Ovary (tissue), 9 donors: ENCODE measurements around the gene DDX24. TPM values are rescaled to one million over a fixed set of nuclear protein-coding genes. Genes with fewer than 3 reads are reported as not detected.

Experiments used
- DNase-seq, 5 donors: peaks; one replicate each; pipeline ENCODE4 v3.0.0-alpha.2; 2019 to 2020
- H3K27ac ChIP-seq, 2 donors: fragments of 200-600 bp; one replicate each; pipeline versions ENCODE4 v1.5.1 to v1.8.0; 2019 to 2022
- H3K27me3 ChIP-seq: fragments of 200-600 bp; one replicate; pipeline ENCODE4 v1.8.0; 2022
- H3K36me3 ChIP-seq: fragments of 200-600 bp; sonication (generic); one replicate; pipeline ENCODE4 v1.5.1; 2019
- H3K4me1 ChIP-seq: one replicate; pipeline ENCODE4 v1.8.1; 2013; ENCODE audit warnings: mild to moderate bottlenecking, moderate library complexity; ENCODE audit not compliant: insufficient read depth
- H3K4me3 ChIP-seq: fragments of 200-600 bp; sonication (generic); one replicate; pipeline ENCODE4 v1.5.1; 2017
- H3K9me3 ChIP-seq, 2 donors: fragments of 200-600 bp in 1 of 2; sonication (generic) in 1 of 2; one replicate each; pipeline versions ENCODE4 v1.5.1 to v1.8.1; 2013 to 2019; ENCODE audit warnings: mild to moderate bottlenecking in 1 of 2, moderate library complexity in 1 of 2
- CTCF ChIP-seq, 3 donors: fragments of 450-650 bp in 2 of 3; fragments of 200-600 bp in 1 of 3; IDR thresholded peaks; one replicate each; pipeline versions ENCODE4 v1.5.1 to v1.8.0; 2016 to 2022; ENCODE audit warnings: antibody characterized with exemption in 3 of 3, mild to moderate bottlenecking in 1 of 3
- EP300 ChIP-seq: sonication (generic); formaldehyde crosslinking; IDR thresholded peaks from one replicate; pipeline ENCODE4 v1.6.1; 2017; ENCODE audit warnings: antibody characterized with exemption
- POLR2A ChIP-seq: fragments of 450-650 bp; IDR thresholded peaks from one replicate; pipeline ENCODE4 v1.6.1; 2017; ENCODE audit warnings: antibody characterized with exemption, mild to moderate bottlenecking, moderate library complexity
- WGBS, 3 donors: extraction: QIAGEN DNeasy Blood & Tissue Kit in 1 of 3; methylation state at CpG; one replicate each; pipeline versions ENCODE4 v1.1.5 to v1.1.7; 2013 to 2017; 5-methylcytosine and 5-hydroxymethylcytosine counted together
- intact Hi-C, 4 donors: fragments of 100-400 bp; cut with DNase I; formaldehyde crosslinking; loops; one replicate each; pipeline versions ENCODE4 v1.11.0 to v1.15.1; 2022 to 2023
- polyA plus RNA-seq, 2 donors: library from polyadenylated mRNA; stranded (reverse); fragments of 200-250 nt in 1 of 2; fragments of 350-450 nt in 1 of 2; fragmentation: Illumina TruSeq in 1 of 2; extraction: RNeasy Lipid Tissue Mini Kit (QIAGEN cat#74804) in 1 of 2; gene quantifications; one replicate each; pipeline ENCODE4 v1.2.3, GENCODE V29; 2013 to 2014
- total RNA-seq, 7 donors: library from RNA; depleted of rRNA in 2 of 7; stranded (reverse); fragments of >200 nt in 2 of 7; fragmentation: NEBNext Ultra II Directional in 3 of 7; extraction: Animal tissue kit (Norgen Biotek cat#: 25700) in 3 of 7; gene quantifications; one replicate each; pipeline versions ENCODE4 v1.1.0 to v1.2.4, GENCODE V29; 2016 to 2023
- donor health status: DM: no; HTN: no; CAD: no; lungs with moderate emphysema.
- donor health status: DM: no; HTN: no; CAD: no.
- donor health status: Bipolar disorder and iron deficiency.
- donor health status: DM: yes; HTN: yes; CAD: no.
- donor health status: DM: no; HTN: no; CAD: no.
- donor health status: DM: yes; HTN: yes; CAD: no.

DDX24 gene
- total and polyA plus RNA-seq, 9 donors = 98.8 to 521 (median 233) TPM

- WGBS, 3 donors = 84 to 94% (median 84%) methylated on average over 1 of the region's 1 CpG
- H3K36me3 ChIP-seq = no peaks in the 10 kb centered on the region
- no peak overlapping the region for H3K27ac ChIP-seq
- H3K4me3 ChIP-seq = no peak overlapping the region
- H3K9me3 ChIP-seq = no peaks in the 10 kb centered on the region
- TF ChIP-seq EP300 (no peak), CTCF (IDR thresholded peaks at IDR 0.05) (no peak), POLR2A (no peak)
- no peaks in the 10 kb centered on the region for H3K27me3 ChIP-seq
- no peak for DNase-seq
- no peaks in the 10 kb centered on the region for H3K4me1 ChIP-seq
- intact Hi-C loops = loop anchor here in 2 of 4 donors (5.0 kb wide), 2 partner anchors 75 to 85 kb away; partner anchors contain the start of gene IFI27L2 (in 1 of the 2)
Measured at GRCh38 chr14:94052199-94052598, 28.8 kb downstream of the DDX24 start.

DNA sequence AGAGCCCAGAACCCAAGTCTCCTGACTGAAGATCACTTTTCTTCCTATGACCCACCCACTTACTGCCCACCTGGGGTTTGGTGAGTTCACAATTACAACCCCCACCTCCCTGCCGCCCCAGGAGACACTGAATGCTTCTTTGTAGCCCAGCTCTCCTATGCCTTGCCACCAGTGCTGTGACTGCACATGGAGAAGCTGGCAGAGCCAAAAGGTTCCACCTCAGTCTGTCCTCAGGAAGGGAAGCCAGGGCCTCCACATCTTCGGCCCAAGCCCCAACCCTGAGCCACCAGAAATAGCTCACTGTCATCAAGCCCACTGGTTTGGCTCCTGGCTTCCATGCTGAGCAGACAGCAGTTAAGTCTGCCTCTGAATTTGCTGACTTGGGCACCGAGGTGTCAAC, 29.2 kb downstream of the DDX24 start:
- TF ChIP-seq EP300 = no peak
- no peak for TF ChIP-seq CTCF (IDR thresholded peaks at IDR 0.05)
- no peak for TF ChIP-seq POLR2A
- intact Hi-C loops = loop anchor here in 2 of 4 donors (5.0 kb wide), 2 partner anchors 76 to 86 kb away; partner anchors contain the start of gene IFI27L2 (in 1 of the 2)
- Histone ChIP-seq H3K4me3 (no peak overlapping the region), H3K9me3 (no peaks in the 10 kb centered on the region), H3K27me3 (no peaks in the 10 kb centered on the region), H3K4me1 (no peaks in the 10 kb centered on the region), H3K27ac (peak overlapping the region in 1 of 2 donors; percentile 10), H3K36me3 (no peaks in the 10 kb centered on the region)
- 59 to 68% (median 66%) methylated on average over 3 of the region's 3 CpGs for WGBS, 3 donors
- DNase-seq = peak in 1 of 5 donors; percentile 11

DNA sequence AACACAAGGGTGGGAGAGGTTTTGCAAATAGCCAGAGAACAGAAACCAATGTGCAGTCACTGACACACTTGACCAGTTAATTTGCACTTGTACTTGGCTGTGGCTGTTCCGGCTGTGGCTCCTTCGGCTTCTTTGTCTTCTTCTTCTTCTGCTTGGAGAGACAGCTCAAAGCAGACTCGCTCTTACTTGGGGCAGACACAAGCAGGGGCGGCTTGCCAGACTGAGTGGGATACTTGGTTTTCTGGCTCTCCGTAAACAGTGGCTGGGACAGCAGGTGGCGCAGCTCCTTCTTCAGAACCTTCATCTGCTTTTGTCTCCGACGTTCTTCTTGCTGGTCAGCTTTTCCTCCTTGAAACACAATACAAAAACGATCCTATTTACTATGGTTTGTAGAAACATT, 29.9 kb downstream of the DDX24 start:
- Histone ChIP-seq H3K27me3 (no peaks in the 10 kb centered on the region), H3K9me3 (no peaks in the 10 kb centered on the region), H3K4me1 (no peaks in the 10 kb centered on the region), H3K36me3 (no peaks in the 10 kb centered on the region), H3K27ac (no peak overlapping the region), H3K4me3 (no peak overlapping the region)
- peak; percentile 75 to 87 (median 81) for DNase-seq
- TF ChIP-seq CTCF (IDR thresholded peaks at IDR 0.05) (peak; percentile 15 to 60 (median 48)), POLR2A (no peak), EP300 (no peak)
- 15 to 22% (median 19%) methylated on average over 9 of the region's 9 CpGs for WGBS, 3 donors
- intact Hi-C loops = loop anchor here in 2 of 4 donors (5.0 kb wide), 2 partner anchors 76 to 86 kb away; partner anchors contain the start of gene IFI27L2 (in 1 of the 2)

DNA sequence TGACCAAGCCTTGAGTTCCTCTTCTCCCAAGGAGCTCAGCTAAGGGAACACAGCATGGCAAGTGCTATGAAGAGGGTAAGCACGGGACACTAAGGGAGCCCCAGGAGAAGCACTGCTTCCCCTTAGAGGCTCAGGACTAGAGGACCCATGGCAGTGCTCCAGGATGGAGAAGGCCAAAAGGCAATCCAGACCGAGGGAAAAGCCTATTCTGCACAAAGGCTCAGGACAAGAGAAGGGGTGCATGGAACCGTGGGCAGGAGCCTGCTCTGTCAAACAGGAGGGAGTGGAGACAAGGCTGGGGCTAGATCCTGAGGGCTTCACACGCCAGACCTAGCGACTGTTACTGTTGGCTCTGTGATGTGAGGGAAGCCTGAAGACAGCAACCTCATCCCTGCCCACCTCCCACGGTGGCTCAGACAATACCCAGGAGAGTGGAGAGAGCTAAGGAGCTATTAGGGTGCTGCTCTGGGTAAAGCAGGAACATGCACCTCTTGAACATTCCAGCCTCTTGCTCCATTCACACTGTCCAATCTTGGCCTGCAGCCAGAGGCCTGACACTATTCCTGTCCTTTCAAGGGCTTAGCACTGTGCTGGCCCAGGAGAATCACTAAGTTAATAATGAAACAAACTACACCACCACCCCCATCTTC, 30.6 kb downstream of the DDX24 start:
- Histone ChIP-seq H3K4me1 (no peaks in the 10 kb centered on the region), H3K36me3 (no peaks in the 10 kb centered on the region), H3K27ac (no peak overlapping the region), H3K27me3 (no peaks in the 10 kb centered on the region), H3K9me3 (no peaks in the 10 kb centered on the region), H3K4me3 (no peak overlapping the region)
- peak in 1 of 5 donors; percentile 24 for DNase-seq
- WGBS, 3 donors = 76 to 81% (median 78%) methylated on average over 6 of the region's 6 CpGs
- TF ChIP-seq POLR2A = no peak
- no peak for TF ChIP-seq EP300
- no peak for TF ChIP-seq CTCF (IDR thresholded peaks at IDR 0.05)
- intact Hi-C loops = loop anchor here in 2 of 4 donors (5.0 kb wide), 2 partner anchors 77 to 87 kb away; partner anchors contain the start of gene IFI27L2 (in 1 of the 2)
